Activated CD4-positive, alpha-beta T cell treated with anti-CD3 and anti-CD28 coated beads, Interleukin-2, amount 50 U/mL, for 48 hours (primary cell): ENCODE measurements around the gene NDST1.

Experiments
- DNase-seq, 2 experiments: peaks; one replicate each; pipeline ENCODE4 v3.0.0-alpha.2; 2020

Gene NDST1

DNA sequence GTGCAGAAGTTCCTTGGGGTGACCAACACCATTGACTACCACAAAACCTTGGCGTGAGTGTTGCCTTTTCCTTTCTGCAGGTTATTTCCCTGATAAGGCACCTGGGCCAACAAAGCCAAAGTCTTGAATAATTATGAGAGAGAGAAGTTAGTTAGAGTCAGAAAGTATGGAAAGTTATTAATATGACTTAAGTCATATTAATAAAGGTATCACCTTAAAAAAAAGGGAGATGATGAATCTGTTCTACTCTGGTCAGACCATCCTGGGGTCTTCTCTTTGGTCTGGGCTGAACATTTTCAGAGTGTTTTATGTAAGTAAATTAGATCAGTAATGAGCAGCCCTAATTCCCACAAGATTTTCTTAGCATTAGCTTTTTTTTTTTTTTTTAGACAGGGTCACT, 41.8 kb downstream of the NDST1 start:
- no peak for DNase-seq

DNA sequence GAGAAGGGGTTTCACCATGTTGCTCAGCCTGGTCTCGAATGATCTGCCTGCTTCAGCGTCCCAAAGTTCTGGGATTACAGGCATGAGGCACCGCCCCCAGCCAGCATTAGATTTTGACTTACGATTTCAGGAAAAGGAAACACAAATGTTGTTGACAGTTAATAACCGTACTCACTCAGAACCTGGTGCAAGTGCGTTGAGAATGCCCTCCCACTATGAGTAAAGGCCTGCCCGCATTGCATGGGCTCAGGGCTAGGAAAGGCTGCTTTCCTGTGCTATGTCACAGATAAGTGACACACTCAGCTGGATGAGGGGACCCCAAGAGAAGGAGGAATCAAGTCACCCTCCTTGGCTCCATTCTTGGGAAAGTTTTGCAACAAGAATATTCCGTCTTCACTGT, 42.4 kb downstream of the NDST1 start:
- no peak for DNase-seq

DNA sequence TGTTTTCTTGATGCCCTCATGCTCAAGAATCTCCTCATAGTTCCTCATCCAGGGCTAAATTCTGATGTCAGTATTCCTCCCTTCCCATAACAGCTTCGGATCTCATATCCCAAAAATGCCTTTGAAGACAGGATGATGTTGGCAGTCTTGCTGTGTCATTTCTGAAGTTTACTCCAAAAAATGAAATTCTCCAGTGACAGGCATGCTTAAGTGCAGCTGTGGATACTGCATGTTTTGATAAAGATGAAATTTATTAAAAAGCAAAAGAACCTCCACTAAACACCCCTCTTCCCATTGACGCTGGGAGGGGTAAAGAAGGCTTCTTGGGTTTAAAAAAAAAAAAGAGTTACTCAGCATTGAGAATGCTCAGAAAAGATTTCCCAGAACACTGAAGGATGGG, 43.1 kb downstream of the NDST1 start:
- DNase-seq = no peak

DNA sequence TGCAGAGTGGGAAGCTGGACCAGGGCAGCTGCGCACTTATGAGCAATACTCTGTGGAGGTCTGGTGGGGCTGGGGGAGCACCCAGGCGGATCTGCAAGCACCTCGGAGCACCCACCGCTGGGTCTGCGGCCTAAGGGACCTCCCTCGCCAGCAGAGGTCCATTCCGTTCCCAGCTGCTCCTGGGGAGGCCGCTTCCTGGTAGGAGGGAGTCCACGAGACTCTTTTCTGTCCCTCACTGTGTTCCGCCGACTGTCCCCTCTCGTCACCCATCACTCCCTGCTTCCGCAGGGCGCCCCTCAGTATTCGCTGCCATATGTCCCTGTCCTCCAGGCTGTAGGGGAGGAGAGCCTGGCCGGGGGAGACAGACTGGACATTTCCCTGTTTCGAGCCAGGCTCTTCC, 45.5 kb downstream of the NDST1 start:
- no peak for DNase-seq

DNA sequence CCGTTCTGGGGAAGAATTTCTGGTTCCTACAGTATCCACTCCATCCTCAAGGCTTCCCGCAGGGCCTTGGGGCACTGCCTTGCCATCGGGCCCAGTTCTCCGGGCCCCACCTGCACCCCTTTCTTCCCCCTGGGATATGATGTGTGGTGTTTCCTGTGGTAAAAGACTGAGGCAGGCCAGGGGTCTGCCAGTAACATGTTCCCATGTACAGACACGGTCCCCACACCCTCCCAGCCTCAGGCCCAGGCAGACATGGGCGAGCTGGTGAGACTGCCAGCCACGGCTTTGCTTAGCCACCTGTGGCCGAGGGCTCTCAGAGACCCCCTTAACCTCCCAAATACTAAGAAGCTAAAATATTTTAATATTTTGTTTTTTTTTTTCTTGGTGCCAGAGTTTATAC, 46.0 kb downstream of the NDST1 start:
- DNase-seq = no peak

DNA sequence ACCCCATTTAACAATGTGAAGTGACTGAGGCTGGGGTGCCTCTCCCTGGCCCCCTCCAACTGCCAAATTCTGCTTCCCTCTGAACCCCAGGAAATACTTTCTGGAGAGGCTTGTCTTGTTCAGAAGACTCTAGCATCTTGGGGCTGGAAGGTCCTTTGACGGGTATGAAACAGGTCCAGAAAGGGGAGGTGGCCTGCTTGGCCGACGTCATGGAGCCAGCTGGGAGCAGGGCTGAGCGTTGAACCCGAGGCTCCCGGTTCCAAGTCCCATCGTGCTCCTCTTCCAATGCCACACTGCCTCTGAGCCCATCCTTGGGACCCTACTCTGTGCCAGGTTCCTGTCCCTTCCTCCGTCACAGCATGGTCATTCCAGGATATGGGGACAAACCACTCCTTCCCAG, 46.9 kb downstream of the NDST1 start:
- DNase-seq = no peak

DNA sequence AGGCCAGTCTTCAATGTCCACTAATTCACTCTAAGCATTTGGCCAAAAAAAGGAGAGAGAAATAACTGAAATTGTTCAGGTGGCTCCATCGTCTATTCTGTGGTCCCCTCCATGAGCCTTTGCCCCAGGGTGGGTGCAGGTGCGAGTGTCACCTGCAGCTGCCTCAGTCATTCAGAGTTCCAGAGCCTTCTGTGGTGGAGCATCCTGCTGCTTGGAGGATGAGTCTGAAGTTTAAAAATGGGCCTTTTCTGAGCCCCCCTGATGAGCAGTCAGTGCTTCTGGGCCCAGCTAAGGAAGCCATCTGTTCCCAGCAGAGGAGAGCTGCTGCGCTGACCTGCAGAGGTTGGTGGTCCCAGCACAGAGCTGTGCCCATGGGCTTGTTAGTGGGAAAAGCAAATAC, 48.2 kb downstream of the NDST1 start:
- no peak for DNase-seq

DNA sequence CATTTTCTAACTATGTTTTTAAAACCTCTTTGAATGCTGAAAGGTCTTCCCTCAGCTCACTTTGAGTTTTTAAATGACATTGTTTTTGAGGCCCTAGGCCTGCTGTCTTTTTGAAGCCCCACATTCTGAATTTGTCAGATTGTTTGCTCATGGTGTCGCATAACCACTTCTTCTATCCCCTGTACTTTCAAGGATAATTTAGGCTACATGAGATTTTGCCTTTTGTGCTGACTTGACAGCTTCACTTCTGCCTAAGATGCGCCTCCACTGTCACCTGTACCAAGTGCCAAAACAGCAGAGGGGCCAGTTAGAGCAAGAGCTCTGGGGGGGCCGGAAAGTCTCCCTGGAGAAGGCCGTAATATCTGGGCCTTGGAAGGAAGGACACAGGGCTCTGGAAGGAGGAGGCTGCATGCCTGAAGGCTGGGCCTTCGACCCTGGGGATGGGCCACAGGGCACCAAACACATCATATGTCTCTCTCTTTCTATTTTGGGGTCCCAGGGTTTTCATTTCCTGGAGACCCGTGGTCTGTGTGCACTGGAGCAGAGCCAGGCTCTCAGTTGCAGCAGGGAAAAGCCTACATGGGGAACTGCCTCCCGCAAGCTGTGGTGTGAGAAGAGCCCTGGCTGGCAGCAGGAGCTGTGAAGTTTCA, 49.1 kb downstream of the NDST1 start:
- DNase-seq = no peak

DNA sequence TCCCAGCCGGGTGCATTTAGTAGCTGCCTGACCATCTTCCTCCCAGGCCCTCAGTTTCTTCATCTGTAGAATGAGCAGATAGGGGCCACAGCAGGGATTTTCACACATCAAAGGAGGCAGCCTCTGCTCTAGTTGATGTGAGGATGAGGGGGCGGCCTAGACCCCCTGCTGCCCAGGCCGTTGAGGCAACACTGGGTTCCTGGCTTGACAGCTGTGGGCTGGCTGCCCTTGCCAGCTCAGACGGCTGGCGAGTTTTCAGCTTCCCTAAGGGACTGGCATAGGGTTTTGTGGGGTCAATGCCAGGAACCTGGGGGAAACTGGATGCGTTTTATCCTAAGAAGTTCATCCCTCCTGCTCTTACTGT, 49.6 kb downstream of the NDST1 start:
- DNase-seq = no peak

DNA sequence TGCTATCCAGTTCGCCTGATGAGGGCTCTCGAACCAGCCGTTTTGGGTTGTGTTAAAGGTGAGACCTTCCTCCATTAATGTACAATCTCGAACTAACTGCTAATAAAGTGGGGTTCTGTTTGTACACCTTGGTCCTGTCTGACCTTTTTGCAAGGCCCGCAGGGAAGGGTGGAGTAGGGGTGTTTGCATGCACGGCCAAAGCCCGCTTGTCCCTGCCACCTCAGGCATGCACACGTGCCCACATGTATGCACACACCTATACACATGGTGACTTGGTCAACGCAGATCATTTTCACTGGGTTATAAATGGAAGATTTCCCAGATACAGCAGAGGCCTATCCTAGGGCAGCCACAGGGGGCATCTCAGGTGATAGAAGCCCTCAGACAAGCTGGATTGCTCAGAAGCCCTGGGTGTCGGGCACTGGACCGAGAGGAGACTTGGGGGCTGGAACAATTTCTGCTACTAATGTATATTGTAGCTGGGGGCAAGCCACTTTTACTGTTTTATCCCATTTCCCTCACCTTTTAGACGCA, 50.2 kb downstream of the NDST1 start:
- DNase-seq = no peak

DNA sequence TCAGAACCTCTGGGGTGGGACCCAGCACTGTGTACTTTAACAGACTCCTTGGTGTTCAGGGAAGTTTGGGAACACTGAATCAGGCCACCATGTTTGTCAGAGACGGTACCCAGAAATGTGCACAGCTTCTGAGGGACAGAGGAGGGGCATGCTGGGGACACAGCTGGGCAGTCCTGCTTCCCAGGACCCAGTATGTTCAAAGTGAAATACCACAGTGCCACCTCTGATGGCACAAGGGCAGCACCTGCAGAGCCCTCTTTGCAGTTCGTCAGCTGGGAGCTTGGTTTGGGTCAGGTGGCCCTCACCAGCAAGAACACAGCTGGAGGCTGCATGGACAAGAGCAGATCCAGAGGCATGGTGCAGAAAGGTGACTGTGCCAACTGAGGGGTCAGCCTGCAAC, 51.2 kb downstream of the NDST1 start:
- DNase-seq = no peak

DNA sequence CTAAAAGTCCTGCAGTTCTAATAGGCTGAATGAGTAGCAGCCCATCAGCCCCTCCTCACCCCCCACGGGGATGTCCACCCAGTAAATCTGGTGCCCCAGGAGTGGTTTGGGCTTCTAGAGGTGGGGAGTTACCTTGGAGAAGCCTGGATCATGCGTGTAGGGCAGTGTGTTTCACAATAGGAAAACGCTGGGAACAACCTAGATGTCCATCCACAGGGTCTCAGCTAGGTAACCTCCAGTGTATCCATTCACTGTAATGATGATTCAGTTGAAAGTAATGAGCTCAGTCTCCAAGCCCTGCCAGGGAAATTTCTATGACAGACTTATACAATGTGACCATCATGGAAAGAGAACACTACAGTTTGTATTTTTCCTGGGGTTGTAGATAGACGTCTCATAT, 51.8 kb downstream of the NDST1 start:
- no peak for DNase-seq

DNA sequence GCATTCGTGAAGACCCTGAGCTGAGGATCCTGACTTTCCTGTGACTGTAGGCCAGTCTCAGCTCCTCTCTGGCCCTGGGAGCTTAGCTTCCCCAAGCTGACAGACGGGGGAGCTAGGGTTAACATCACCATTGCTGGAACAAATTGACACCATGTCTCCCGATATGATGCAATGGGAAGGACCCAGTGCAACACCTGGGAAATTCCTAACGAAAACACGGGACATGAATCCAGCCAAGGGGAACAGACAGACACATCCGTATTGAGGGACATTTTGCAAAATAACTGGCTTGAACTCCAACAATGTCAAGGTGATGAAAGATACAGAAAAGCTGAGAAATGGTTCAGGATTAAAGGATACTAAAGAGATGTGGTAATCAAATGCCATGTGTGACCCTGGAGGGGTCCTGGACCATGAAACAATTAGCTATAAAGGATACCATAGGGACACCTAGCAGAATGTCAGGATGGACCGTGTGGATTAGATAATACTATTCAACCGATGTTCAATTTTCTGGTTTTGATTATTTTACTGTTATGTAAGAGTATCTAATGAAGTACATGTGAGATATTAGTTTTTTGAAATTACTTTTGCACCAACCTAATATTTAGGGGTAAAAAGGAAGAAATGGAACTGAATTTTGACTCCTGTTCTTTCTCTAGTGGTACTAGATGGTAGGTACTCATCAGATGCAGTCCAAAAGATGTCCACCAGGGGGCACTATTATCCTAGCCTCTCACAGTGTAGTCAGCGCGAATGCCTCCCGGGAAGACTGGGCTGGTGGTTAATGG, 52.7 kb downstream of the NDST1 start:
- peak; percentile 86 to 92 for DNase-seq

DNA sequence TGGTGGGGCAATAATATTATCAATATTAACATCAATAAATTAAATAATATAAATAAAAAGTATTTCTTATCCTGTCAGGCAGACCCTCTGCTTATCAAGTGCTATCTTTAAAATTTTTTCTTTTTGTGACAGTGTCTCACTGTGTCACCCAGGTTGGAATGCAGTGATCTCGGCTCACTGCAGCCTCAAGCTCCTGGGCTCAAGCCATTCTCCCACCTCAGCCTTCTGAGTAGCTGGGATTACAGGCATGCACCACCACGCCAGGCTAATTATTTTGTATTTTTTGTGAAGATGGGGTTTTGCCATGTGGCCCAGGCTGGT, 53.2 kb downstream of the NDST1 start:
- DNase-seq = no peak

DNA sequence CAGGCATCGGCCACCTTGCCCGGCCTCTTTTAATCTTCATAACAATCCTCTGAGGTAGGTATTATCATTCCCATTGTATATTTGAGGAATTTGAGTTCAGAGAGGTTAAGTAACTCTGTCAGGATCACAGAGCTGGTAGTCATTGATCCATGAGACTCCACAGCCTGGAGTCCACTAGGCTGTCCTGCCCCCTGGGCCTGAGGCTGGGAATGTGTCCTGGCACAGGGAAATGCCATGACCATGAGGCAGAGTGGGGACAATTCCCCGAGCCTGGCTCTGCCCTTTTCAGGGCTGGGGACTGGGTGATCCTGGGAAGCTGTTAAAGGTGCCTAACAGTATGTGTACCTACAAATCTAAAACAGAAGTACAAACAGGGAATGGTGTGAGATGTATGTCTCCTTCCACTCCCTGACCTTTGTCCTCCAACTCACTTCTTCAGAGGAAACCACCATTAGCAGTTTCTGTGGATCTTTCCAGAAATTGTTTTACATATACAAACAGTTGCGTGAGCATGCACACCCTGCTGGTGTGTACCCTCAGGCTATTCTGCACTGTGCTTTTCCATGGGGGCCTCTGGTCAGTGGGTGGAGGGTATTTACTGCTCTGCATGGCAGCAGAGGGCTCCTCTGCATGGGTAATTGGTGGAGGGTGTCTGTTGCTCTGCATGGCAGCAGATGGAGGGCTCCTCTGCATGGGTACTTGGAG, 53.8 kb downstream of the NDST1 start:
- no peak for DNase-seq

DNA sequence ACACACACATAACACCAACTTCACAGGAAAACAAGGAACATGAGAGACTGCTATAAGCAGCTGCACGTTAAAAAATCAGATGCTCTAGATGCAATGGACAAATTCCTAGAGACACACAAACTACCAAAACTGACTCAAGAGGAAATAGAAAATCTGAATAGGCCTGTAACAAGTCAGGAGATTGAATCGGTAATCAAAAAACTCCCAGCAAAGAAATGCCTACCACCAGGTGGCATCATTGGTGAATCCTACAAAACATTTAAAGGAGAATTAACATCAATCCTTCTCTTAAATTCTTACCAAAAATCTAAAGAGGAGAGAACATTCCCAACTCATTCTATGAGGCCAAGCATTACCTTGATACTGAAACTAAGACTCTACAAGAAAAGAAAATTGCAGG, 54.9 kb downstream of the NDST1 start:
- DNase-seq = peak; percentile 10 to 35

DNA sequence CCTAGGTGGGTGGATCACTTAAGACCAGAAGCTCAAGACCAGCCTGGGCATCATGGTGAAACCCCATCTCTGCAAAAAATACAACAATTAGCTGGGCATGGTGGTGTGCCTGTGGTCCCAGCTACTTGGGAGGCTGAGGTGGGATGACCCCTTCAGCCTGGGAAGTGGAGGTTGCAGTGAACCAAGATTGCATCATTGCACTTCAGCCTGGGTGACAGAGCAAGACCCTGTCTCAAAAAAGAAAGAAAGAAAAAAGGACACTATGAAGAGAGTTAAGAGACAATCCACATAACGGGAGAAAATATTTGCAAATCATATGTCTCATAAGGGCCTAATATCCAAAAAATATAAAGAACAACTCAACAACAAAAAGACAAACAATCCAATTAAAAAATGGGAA, 57.9 kb downstream of the NDST1 start:
- no peak for DNase-seq

DNA sequence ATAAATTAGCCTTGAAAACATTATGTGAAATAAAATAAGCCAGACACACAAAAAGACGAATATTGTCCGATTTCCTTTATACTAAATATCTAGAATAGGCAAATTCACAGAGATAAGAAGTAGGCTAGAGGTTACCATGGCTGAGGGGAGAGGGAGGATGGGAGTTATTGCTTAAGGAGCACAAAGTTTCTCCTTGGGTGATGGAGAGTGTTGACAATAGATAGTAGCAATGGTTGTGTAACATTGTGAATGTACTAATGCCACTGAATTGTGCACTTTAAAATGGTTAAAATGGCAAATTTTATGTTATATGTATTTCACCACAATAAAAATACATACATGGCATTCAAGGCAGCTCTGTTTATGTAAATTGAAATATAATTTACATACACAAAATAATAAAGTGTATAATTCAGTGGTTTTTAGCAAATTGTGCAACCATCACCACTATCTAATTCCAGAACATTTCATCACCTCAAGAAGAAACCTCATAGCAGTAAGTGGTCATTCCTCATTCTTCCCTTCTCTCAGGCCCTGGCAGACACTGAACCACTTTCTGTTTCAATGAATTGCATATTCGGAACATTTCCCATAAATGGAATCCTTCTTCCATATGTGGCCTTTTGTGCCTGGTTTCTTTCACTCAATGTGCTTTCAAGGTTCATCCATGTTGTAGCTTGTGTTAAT, 59.2 kb downstream of the NDST1 start:
- no peak for DNase-seq

DNA sequence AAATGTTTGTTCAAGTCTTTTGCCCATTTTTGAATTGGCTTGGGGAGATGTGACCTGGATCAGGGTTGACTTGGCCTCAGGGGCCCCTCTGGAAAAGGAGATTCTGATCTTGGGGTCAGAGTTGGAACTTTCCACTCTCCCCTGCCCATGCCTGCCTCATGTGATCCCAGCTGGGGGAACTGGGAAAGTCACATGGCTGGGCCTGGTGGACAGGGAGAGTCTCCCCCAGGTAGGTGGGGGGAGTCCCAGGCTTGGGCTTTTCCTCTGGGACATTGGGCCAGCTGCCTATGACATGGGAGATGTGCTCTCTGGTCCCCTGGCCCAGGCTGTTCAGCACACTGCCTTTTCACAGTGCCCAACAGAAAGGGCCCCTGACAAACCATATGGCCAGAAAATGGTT, 60.7 kb downstream of the NDST1 start:
- no peak for DNase-seq

DNA sequence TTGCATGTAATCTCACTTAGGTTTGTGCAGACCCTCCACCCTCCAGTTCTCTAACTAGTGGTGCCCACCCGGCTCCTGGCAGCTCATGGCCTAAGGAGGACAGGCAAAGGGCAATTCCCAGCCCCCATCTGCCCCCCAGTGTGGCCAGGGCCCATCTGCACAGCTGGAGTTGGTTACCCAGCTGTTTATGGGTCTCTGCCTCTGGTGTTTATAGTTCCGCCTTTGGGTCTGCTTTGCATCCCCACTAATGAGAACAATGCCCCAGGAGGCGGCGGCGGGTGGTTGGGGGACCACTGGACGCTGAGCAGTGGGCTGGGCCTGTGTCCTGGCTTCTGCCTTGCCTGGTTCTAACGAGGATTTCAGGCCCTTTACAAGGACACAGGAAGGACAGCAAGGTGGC, 62.4 kb downstream of the NDST1 start:
- DNase-seq = no peak

DNA sequence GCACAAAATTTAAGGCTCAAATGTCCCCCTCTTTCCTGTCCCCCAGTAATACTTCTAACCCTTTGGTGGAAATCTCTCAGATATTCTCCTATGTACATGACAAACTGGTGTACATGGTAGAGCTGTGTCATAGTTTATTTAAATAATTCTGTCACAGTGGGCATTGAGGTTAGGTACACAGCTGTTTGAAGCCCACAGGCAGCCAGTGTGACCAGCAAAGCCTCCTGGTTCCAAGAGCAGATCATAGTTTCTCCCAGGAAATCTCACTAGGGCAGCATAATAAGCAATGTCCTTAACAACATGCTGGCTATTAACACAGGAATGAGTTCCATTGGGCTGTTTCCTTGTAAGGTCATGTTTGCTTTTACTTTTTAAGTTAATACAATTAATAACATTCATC, 63.9 kb downstream of the NDST1 start:
- DNase-seq = no peak

DNA sequence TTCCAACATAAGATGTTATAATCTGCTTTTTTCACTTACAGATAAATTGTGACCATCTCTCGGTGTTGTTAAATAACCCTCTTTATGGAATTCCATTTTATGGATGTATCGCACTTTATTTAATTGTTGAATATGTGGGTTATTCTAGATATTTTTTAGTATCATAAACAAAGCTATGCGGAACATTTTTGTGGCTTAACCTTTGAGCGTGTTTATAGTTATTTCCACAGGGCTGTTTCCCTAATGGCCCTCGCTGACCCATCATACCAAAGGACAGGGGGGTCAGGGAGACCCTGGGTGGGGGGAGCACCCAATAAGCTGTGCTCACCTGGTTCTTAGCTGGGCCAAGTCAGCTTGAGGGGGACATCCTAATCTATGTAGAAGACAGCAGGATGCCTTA, 65.3 kb downstream of the NDST1 start:
- no peak for DNase-seq
